T-cell (primary cell): Measurements from ENCODE around the gene ARR3. TPM values are rescaled to one million over a fixed set of nuclear protein-coding genes. Genes with fewer than 3 reads are reported as not detected.

Experiments used
- ATAC-seq, 4 experiments: fragments of 200-7000 bp in 3 of 4; fragments of 150-1000 bp in 1 of 4; cut with Tn5 transposase; replicated peaks in 1 of 4; 1 replicate in 3 of 4; 2 replicates in 1 of 4; pipeline ENCODE4 v1.10.0; 2021; ENCODE audit warnings: moderate library complexity in 3 of 4, mild to moderate bottlenecking in 2 of 4, moderate number of reproducible peaks in 1 of 4
- CTCF ChIA-PET, 2 donors: fragments of 300-600 bp; sonication (Branson Sonifier 250); formaldehyde crosslinking; loops; one replicate each; lab custom pipeline; 2022; ENCODE audit warnings: antibody characterized with exemption in 2 of 2; lab: Charles Lee
- POLR2A ChIA-PET, 2 donors: fragments of 300-600 bp; sonication (Branson Sonifier 250); formaldehyde crosslinking; loops; one replicate each; lab custom pipeline; 2022; ENCODE audit warnings: antibody characterized with exemption in 2 of 2; lab: Charles Lee
- DNase-seq, 35 experiments: peaks; one replicate each; pipeline versions ENCODE4 v3.0.0 to v3.0.0-alpha.2; 2013 to 2023
- H3K27ac ChIP-seq: one replicate; pipeline ENCODE4 v1.5.1; 2013; ENCODE audit warnings: low read length
- H3K27me3 ChIP-seq, 2 experiments: replicated peaks in 1 of 2; 1 replicate in 1 of 2; 2 replicates in 1 of 2; pipeline versions ENCODE4 v1.6.1 to v1.7.0; 2013; ENCODE audit warnings: low read length in 1 of 2, mixed read lengths in 1 of 2; ENCODE audit not compliant: control insufficient read depth in 2 of 2, insufficient read depth in 2 of 2; ENCODE audit errors: extremely low read depth in 1 of 2
- H3K36me3 ChIP-seq, 2 donors: 1 replicate in 1 of 2; 2 replicates in 1 of 2; pipeline versions ENCODE4 v1.6.1 to v1.7.0; 2013; ENCODE audit warnings: low read length in 1 of 2; ENCODE audit not compliant: control insufficient read depth in 2 of 2, insufficient read depth in 1 of 2; ENCODE audit errors: extremely low read depth in 1 of 2
- H3K4me1 ChIP-seq, 2 experiments: 1 replicate in 1 of 2; 2 replicates in 1 of 2; pipeline versions ENCODE4 v1.6.1 to v1.7.0; 2013; ENCODE audit warnings: low read length in 2 of 2, mixed read lengths in 1 of 2; ENCODE audit not compliant: insufficient read depth in 2 of 2, control insufficient read depth in 1 of 2; ENCODE audit errors: extremely low read depth in 1 of 2
- H3K4me3 ChIP-seq, 2 donors: 1 replicate in 1 of 2; 2 replicates in 1 of 2; pipeline versions ENCODE4 v1.5.1 to v1.7.0; 2013; ENCODE audit warnings: mild to moderate bottlenecking in 2 of 2, low read length in 1 of 2, moderate library complexity in 1 of 2; ENCODE audit not compliant: control insufficient read depth in 1 of 2; ENCODE audit errors: extremely low read depth in 1 of 2
- H3K9me3 ChIP-seq: 2 replicates; pipeline ENCODE4 v1.7.0; 2013
- H3K27ac Mint-ChIP-seq, 2 donors: one replicate each; pipeline ENCODE4 v1.8.0; 2020 to 2021; ENCODE audit warnings: mild to moderate bottlenecking in 2 of 2, mixed read lengths in 2 of 2
- H3K27me3 Mint-ChIP-seq, 2 donors: one replicate each; pipeline ENCODE4 v1.8.0; 2021 to 2022; ENCODE audit warnings: mixed read lengths in 2 of 2
- H3K36me3 Mint-ChIP-seq: one replicate; pipeline ENCODE4 v1.8.0; 2021; ENCODE audit warnings: mixed read lengths
- H3K4me1 Mint-ChIP-seq, 3 donors: one replicate each; pipeline ENCODE4 v1.8.0; 2020 to 2022; ENCODE audit warnings: mixed read lengths in 3 of 3, mild to moderate bottlenecking in 1 of 3
- H3K4me3 Mint-ChIP-seq, 3 donors: one replicate each; pipeline ENCODE4 v1.8.0; 2020 to 2022; ENCODE audit warnings: mild to moderate bottlenecking in 3 of 3, mixed read lengths in 3 of 3, moderate library complexity in 3 of 3
- H3K9me3 Mint-ChIP-seq, 3 donors: one replicate each; pipeline ENCODE4 v1.8.0; 2020 to 2022; ENCODE audit warnings: mixed read lengths in 3 of 3
- WGBS: methylation state at CpG from one replicate; pipeline ENCODE4 v1.1.5; 2013; ENCODE audit warnings: missing lambda C conversion rate; ENCODE audit not compliant: insufficient coverage; 5-methylcytosine and 5-hydroxymethylcytosine counted together
- total RNA-seq, 35 experiments: library from RNA in 6 of 35; stranded (reverse) in 6 of 35; fragments of 120-200 nt in 1 of 35; gene quantifications; one replicate each; pipeline versions ENCODE4 v1.2.1 to v1.2.4 and lab custom pipeline; 2013 to 2026

ARR3 gene
- total RNA-seq, 5 donors from 2014 or later (not counting 1 experiment from before 2014, with no cell fraction given) = not detected

DNA sequence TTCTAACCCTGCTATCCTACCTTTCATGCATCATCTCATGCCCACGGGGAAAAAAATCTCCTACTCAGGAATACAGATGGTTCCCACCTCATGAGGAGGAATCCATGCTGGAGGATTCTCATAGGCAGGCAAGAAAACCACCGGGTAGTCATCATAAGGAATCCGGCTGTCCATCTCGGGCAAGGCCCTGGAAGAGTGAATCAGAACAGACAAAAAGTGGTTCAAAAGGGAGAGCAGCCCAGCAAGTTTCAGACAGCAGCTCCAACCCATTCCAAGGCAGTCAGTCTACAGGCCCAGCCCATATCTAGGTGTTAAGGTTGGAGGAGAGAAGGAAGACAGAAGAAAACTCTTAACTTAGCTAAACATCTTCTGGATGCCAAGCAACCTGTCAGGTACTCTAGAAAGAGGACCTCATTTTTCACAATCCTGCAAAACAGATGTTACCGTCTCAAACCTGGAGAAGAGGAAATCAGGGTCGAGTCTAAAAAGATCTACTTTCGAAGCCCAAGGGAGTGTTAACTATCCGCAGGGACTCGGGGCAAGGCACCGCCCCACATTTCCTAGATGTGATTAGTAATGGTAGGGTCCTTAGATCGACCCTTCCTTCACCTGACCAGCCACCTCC lies 21.1 kb downstream of the ARR3 start:
- ATAC-seq (no peak), DNase-seq (no peak)
- H3K27ac ChIP-seq = peak overlapping the region; percentile 51
- POLR2A ChIA-PET = interaction anchor here in 1 of 2 donors (1.0 kb wide), 1 partner anchor 156 kb away, joined by 3 read pairs; the partner anchor contains the start of gene IGBP1
- Mint-ChIP-seq H3K4me1 (peaks cover 0 to 16% (median 12%) of the 10 kb centered on the region in 3 donors), H3K9me3 (no peaks in the 10 kb centered on the region), H3K27ac (peak overlapping the region; percentile 81 to 86), H3K27me3 (peaks cover 0 to 9% of the 10 kb centered on the region in 2 donors), H3K36me3 (peaks cover 18% of the 10 kb centered on the region), H3K4me3 (peak overlapping the region; percentile 83 to 85 (median 83))
- peak overlapping the region; percentile 69 to 88 for H3K4me3 ChIP-seq
- WGBS = no CpG with 5 or more reads among the region's 11 CpGs
- peaks cover 0 to 9% of the 10 kb centered on the region in 2 donors for H3K36me3 ChIP-seq
- no peaks in the 10 kb centered on the region for H3K9me3 ChIP-seq
- H3K4me1 ChIP-seq = peaks cover 5 to 13% of the 10 kb centered on the region in 2 experiments
- H3K27me3 ChIP-seq = no peaks in the 10 kb centered on the region
- CTCF ChIA-PET = interaction anchor here (0.5 to 0.9 kb wide), 3 partner anchors 15 to 156 kb away, joined by 4 to 7 read pairs (median 5); partner anchors contain the start of gene IGBP1 (in 1 of the 2)

DNA sequence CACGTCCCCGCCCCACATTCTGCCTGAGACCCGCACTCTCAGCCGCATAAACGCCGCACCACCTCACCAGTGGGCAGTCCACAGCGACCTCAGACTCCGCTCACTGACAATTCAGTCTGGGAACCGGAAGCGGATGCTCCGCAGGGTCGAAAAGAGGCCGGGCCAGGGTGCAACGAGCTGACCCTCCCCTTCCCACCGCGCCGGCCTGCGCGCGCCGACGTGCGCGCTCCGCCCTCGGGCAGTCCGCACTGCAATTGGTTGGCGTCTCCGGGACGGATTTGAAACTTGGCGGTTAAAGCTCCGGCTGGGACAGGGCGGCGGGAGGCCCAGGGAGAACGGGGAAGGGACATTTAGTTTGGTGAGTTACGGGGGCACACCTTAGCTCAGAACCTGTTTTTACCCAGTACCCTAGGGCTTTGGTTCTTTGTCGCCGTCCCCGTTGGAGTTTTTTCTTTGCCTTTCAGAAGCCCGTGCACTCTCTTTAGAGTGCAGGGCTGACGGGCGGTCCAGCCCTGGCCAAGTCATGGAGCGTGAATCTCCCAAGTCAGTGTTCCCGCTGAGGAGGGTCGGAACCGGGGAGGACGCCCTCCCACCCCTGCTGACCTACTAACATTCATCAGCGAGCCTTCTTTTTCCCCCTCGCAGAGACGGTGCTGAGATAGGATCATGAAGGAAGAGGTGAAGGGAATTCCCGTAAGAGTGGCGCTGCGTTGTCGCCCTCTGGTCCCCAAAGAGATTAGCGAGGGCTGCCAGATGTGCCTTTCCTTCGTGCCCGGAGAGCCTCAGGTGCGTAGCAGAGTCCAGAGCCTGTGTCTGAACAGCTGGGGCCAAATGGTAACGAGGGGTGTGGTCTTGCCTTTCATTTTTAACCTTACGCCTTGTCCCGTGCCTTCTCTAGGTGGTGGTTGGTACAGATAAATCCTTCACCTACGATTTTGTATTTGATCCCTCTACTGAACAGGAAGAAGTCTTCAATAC lies 21.9 kb downstream of the ARR3 start, which contains the start of the genes KIF4A and PDZD11:
Gene KIF4A, plus strand, starts transcription at position 312 of the 978 bp plus-strand sequence. Its CDS starts 355 bp downstream, at position 667.
Gene PDZD11, minus strand, starts transcription at position 135 of the 978 bp plus-strand sequence. CDS start 586 bp downstream, outside the sequence.
- H3K27ac Mint-ChIP-seq = peak within 1 kb of the TSS; percentile 81 to 86
- H3K9me3 Mint-ChIP-seq = no peaks in the 10 kb centered on the region
- peak; percentile 98 to 99 (median 99) for ATAC-seq

DNA sequence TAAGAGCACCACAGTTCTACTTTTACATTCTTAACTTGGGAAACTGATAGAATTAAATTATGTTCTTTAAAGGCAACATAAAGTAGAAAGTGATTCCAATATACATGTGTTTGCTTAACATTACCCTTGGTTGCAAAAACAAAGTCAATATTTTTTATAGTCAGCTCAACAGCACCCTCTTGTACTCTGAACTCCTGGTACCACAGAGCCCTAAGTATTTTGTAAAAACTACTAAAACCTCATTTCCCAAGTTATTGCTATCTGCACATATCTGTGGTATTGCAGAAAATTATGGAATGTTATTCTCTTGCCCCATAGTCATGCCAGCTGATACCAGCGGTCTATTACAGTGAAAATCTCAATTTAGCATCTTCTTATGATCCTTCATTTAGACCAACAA lies 24.7 kb downstream of the ARR3 start:
- no peak for DNase-seq
- CTCF ChIA-PET = interaction anchor here in 1 of 2 donors (0.5 kb wide), 1 partner anchor 1113 kb away, joined by 4 read pairs; no protein-coding TSS in a partner anchor
- no CpG with 5 or more reads among the region's 1 CpG for WGBS

More for the DNA sequence above, 21.9 kb downstream of the ARR3 start, which contains the start of the genes KIF4A and PDZD11:
- peak within 1 kb of the TSS; percentile 83 to 85 (median 83) for H3K4me3 Mint-ChIP-seq
- peak; percentile 45 to 80 (median 60) for DNase-seq
- peaks cover 5 to 13% of the 10 kb centered on the region in 2 experiments for H3K4me1 ChIP-seq
- H3K27ac ChIP-seq = peak within 1 kb of the TSS; percentile 51
- ChIA-PET CTCF (interaction anchor here (0.5 to 1.1 kb wide), 3 partner anchors 89 to 156 kb away, joined by 4 to 7 read pairs (median 5); partner anchors contain the start of gene IGBP1 (in 1 of the 2)), POLR2A (interaction anchor here in 1 of 2 donors (1.0 kb wide), 1 partner anchor 156 kb away, joined by 3 read pairs; the partner anchor contains the start of gene IGBP1)
- peaks cover 14% of the 10 kb centered on the region for H3K36me3 Mint-ChIP-seq
- peaks cover 0 to 16% (median 12%) of the 10 kb centered on the region in 3 donors for H3K4me1 Mint-ChIP-seq
- peaks cover 0 to 9% of the 10 kb centered on the region in 2 donors for H3K36me3 ChIP-seq
- no peaks in the 10 kb centered on the region for H3K9me3 ChIP-seq
- under 1% methylated on average over 19 of the region's 62 CpGs for WGBS
- no peaks in the 10 kb centered on the region for H3K27me3 ChIP-seq
- H3K4me3 ChIP-seq = peak within 1 kb of the TSS; percentile 69 to 88
- H3K27me3 Mint-ChIP-seq = peaks cover 0 to 9% of the 10 kb centered on the region in 2 donors

DNA sequence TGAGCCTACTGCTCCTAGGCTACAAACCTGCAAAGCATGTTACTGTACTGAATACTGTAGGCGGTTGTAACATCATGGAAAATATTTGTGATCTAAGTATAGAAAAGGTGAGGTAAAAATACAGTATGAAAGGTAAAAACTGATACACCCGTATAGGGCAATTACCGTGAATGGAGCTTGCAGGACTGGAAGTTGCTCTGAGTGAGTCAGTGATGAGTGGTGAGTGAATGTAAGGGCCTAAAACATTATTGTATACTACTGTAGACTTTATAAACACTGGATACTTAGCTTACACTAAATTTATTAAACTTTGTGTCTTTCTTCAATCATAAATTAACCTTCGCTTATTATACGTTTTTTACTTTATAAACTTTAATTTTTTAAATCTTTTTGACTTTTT lies 25.5 kb downstream of the ARR3 start:
- no peaks in the 10 kb centered on the region for H3K36me3 Mint-ChIP-seq
- Histone ChIP-seq H3K36me3 (no peaks in the 10 kb centered on the region), H3K27ac (no peak overlapping the region), H3K27me3 (no peaks in the 10 kb centered on the region), H3K9me3 (no peaks in the 10 kb centered on the region), H3K4me3 (no peak overlapping the region), H3K4me1 (peaks cover 5 to 13% of the 10 kb centered on the region in 2 experiments)
- WGBS = no CpG with 5 or more reads among the region's 5 CpGs
- ChIA-PET POLR2A (interaction anchor here in 1 of 2 donors (0.5 kb wide), 1 partner anchor 149 kb away, joined by 6 read pairs; no protein-coding TSS in a partner anchor), CTCF (no interaction called here)
- no peaks in the 10 kb centered on the region for H3K9me3 Mint-ChIP-seq
- peaks cover 0 to 15% (median 12%) of the 10 kb centered on the region in 3 donors for H3K4me1 Mint-ChIP-seq
- DNase-seq (no peak), ATAC-seq (no peak)
- no peak overlapping the region for H3K27ac Mint-ChIP-seq
- no peak overlapping the region for H3K4me3 Mint-ChIP-seq
- peaks cover 0 to 10% of the 10 kb centered on the region in 2 donors for H3K27me3 Mint-ChIP-seq

More for the DNA sequence above, 24.7 kb downstream of the ARR3 start:
- H3K4me3 ChIP-seq = no peak overlapping the region
- H3K27ac Mint-ChIP-seq = no peak overlapping the region
- POLR2A ChIA-PET = no interaction called here
- H3K4me1 Mint-ChIP-seq = peaks cover 0 to 16% (median 12%) of the 10 kb centered on the region in 3 donors
- H3K36me3 Mint-ChIP-seq = no peaks in the 10 kb centered on the region
- H3K27me3 Mint-ChIP-seq = peaks cover 0 to 10% of the 10 kb centered on the region in 2 donors
- peaks cover 0 to 4% of the 10 kb centered on the region in 2 donors for H3K36me3 ChIP-seq
- no peak for ATAC-seq
- no peak overlapping the region for H3K27ac ChIP-seq
- H3K4me1 ChIP-seq = peaks cover 5 to 13% of the 10 kb centered on the region in 2 experiments
- no peak overlapping the region for H3K4me3 Mint-ChIP-seq
- H3K9me3 Mint-ChIP-seq = no peaks in the 10 kb centered on the region
- H3K9me3 ChIP-seq = no peaks in the 10 kb centered on the region
- no peaks in the 10 kb centered on the region for H3K27me3 ChIP-seq

DNA sequence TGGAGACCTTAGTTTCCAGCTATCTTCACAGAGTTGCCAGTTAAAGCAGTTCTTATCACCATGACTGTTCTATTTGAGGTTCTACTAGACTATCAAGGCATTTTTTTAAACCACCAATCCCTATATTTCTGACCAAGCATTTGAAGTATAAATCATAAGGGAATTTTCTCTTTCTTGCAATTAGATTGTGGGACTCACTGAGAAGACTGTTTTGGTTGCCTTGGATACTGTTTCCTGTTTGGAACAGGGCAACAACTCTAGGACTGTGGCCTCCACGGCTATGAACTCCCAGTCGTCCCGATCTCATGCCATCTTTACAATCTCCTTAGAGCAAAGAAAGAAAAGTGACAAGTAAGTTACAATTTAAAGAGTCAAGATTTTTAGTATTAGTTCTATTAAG lies 33.6 kb downstream of the ARR3 start:
- Mint-ChIP-seq H3K4me3 (no peak overlapping the region), H3K27ac (no peak overlapping the region), H3K27me3 (peaks cover 0 to 4% of the 10 kb centered on the region in 2 donors), H3K36me3 (no peaks in the 10 kb centered on the region), H3K4me1 (peaks cover 0 to 15% (median 3%) of the 10 kb centered on the region in 3 donors), H3K9me3 (no peaks in the 10 kb centered on the region)
- no peaks in the 10 kb centered on the region for H3K9me3 ChIP-seq
- no CpG with 5 or more reads among the region's 3 CpGs for WGBS
- DNase-seq = no peak
- no peak overlapping the region for H3K27ac ChIP-seq
- peaks cover 0 to 2% of the 10 kb centered on the region in 2 experiments for H3K4me1 ChIP-seq
- H3K27me3 ChIP-seq = no peaks in the 10 kb centered on the region
- H3K36me3 ChIP-seq = no peaks in the 10 kb centered on the region
- ATAC-seq = no peak
- POLR2A ChIA-PET = no interaction called here
- no peak overlapping the region for H3K4me3 ChIP-seq
- CTCF ChIA-PET = no interaction called here
